Measurements from ENCODE around the gene MTHFD1L. TPM values are rescaled to one million over a fixed set of nuclear protein-coding genes. Genes with fewer than 3 reads are reported as not detected.

MTHFD1L gene
- total RNA-seq, 1 donor from 2014 or later, result 28.1 TPM

- DNase-seq (ENCODE audit: extremely low spot score, unreplicated experiment), result no peak
- Mint-ChIP-seq H3K36me3 (peaks cover 6% of the 10 kb centered on the region), H3K27me3 (no peaks in the 10 kb centered on the region), H3K9me3 (no peaks in the 10 kb centered on the region), H3K27ac (no peak overlapping the region), H3K4me1 (ENCODE audit: unreplicated experiment) (peaks cover 16% of the 10 kb centered on the region), H3K4me3 (no peak overlapping the region)
- no peak for TF ChIP-seq CTCF (conservative IDR thresholded peaks at IDR 0.05)
These were observed 115.6 kb downstream of the MTHFD1L start for GRCh38 chr6:150981095-150981494.

DNA sequence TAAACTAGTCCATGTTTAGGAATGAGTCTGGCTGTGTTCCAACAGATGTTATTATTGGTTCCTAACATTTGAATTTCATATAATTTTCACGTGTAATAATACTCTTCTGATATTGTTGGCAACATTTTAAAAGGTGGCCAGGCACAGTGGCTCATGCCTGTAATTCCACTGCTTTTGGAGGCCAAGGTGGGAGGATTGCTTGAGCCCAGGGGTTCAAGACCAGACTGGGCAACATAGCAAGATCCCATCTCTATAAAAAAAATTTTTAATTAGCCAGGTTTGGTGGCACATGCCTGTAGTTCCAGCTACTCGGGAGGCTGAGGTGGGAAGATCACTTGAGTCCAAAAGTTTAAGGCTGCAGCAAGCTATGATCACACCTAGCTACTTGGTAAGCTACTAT is 116.2 kb downstream of the MTHFD1L start:
- Mint-ChIP-seq H3K27me3 (no peaks in the 10 kb centered on the region), H3K9me3 (no peaks in the 10 kb centered on the region), H3K36me3 (peaks cover 6% of the 10 kb centered on the region), H3K4me3 (no peak overlapping the region), H3K27ac (no peak overlapping the region), H3K4me1 (ENCODE audit: unreplicated experiment) (peaks cover 16% of the 10 kb centered on the region)
- TF ChIP-seq CTCF (conservative IDR thresholded peaks at IDR 0.05), result no peak
- no peak for DNase-seq (ENCODE audit: extremely low spot score, unreplicated experiment)

DNA sequence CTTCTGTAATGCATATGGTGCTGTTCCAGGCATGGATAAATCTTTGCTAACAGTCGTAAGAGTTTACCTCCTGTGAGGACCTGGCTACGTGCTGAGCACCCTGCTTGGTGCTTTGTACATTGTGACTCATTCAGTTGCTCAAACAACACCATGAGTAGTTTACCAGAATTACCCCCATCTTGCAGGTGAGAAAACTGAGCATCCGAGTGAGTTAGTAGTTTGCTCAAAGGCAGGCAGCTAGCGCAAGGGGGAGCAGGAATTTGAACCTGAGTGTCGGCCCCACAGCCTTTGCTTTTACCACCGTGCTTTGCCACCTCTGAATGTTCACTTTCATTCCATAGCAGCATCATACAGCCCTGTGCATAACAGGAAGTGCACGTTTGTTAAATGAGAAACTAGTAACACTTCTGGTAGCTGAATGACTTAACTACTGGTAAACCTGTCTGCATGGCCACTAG is 121.9 kb downstream of the MTHFD1L start:
- Mint-ChIP-seq H3K36me3 (peaks cover 9% of the 10 kb centered on the region), H3K27me3 (no peaks in the 10 kb centered on the region), H3K27ac (no peak overlapping the region), H3K4me1 (ENCODE audit: unreplicated experiment) (peaks cover 3% of the 10 kb centered on the region), H3K9me3 (no peaks in the 10 kb centered on the region), H3K4me3 (no peak overlapping the region)
- DNase-seq (ENCODE audit: extremely low spot score, unreplicated experiment), result no peak
- TF ChIP-seq CTCF (conservative IDR thresholded peaks at IDR 0.05), result no peak

DNA sequence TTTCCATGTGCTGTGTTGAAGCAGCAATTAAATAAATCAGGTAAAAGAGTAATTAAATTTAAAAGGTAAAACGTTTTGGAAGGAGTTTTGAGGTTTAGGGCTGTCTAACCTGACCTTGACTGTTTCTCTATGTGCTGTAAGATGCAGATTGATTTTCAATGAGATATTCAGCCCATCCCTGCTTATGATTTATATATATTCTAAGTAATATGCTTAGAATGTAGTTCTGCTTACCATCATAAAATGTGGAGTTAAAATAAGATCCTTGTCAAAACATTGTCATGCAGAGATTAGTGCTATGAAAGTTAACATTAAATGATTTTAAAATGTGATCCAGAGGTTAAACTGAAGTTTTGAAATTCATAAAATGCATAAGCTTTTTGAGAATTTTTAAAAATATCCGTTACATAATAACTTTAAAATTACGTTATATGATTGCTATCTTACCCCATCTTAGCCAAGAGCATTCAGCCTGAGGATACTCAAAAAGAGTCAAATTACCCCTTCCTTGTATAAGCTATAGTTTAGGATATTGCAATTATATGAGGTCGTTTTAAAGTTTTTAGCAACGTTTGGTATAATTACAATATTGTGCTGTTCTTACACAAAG is 122.5 kb downstream of the MTHFD1L start:
- H3K36me3 Mint-ChIP-seq, result peaks cover 9% of the 10 kb centered on the region
- TF ChIP-seq CTCF (conservative IDR thresholded peaks at IDR 0.05), result no peak
- no peak overlapping the region for H3K27ac Mint-ChIP-seq
- H3K27me3 Mint-ChIP-seq, result no peaks in the 10 kb centered on the region
- peaks cover 3% of the 10 kb centered on the region for H3K4me1 Mint-ChIP-seq (ENCODE audit: unreplicated experiment)
- H3K4me3 Mint-ChIP-seq, result no peak overlapping the region
- H3K9me3 Mint-ChIP-seq, result no peaks in the 10 kb centered on the region
- no peak for DNase-seq (ENCODE audit: extremely low spot score, unreplicated experiment)

GRCh38 chr6:150991487-150991886 is 126.0 kb downstream of the MTHFD1L start:
- no peaks in the 10 kb centered on the region for H3K27me3 Mint-ChIP-seq

More at GRCh38 chr6:150991487-150991886, 126.0 kb downstream of the MTHFD1L start:
- no peak overlapping the region for H3K4me3 Mint-ChIP-seq
- peaks cover 13% of the 10 kb centered on the region for H3K36me3 Mint-ChIP-seq
- no peak for DNase-seq (ENCODE audit: extremely low spot score, unreplicated experiment)
- no peak overlapping the region for H3K27ac Mint-ChIP-seq
- peaks cover 3% of the 10 kb centered on the region for H3K9me3 Mint-ChIP-seq
- H3K4me1 Mint-ChIP-seq (ENCODE audit: unreplicated experiment), result peaks cover 3% of the 10 kb centered on the region
- no peak for TF ChIP-seq CTCF (conservative IDR thresholded peaks at IDR 0.05)

Data from type B pancreatic cell (in vitro differentiated cells).